Keratinocyte (primary cell): ENCODE data around the gene SDK2. TPM values are rescaled to one million over a fixed set of nuclear protein-coding genes. Genes with fewer than 3 reads are reported as not detected.

Experiments used
- DNase-seq: peaks from one replicate; pipeline ENCODE4 v3.0.0-alpha.2; 2011; ENCODE audit warnings: low read depth, missing footprints, low spot score
- FAIRE-seq: peaks from 2 replicates; lab custom pipeline; 2011; peaks lifted over from hg19 to GRCh38; lab: Jason Lieb, UNC
- H2AFZ ChIP-seq: 2 replicates; pipeline ENCODE4 v1.6.0; 2012; ENCODE audit warnings: low read length, control low read depth, inconsistent platforms; ENCODE audit not compliant: control insufficient read depth
- H3K27ac ChIP-seq: 2 replicates; pipeline ENCODE4 v1.5.1; 2011; ENCODE audit warnings: low read length; ENCODE audit not compliant: control insufficient read depth, insufficient read depth
- H3K27me3 ChIP-seq: 3 replicates; pipeline ENCODE4 v1.6.0; 2011; ENCODE audit warnings: low read length; ENCODE audit not compliant: control insufficient read depth, insufficient read depth; ENCODE audit errors: extremely low read depth
- H3K36me3 ChIP-seq, 2 experiments: 2 replicates in 1 of 2; 3 replicates in 1 of 2; pipeline ENCODE4 v1.5.1; 2011; ENCODE audit warnings: low read length in 2 of 2, mild to moderate bottlenecking in 1 of 2; ENCODE audit not compliant: control insufficient read depth in 2 of 2, insufficient read depth in 2 of 2; ENCODE audit errors: extremely low read depth in 1 of 2
- H3K4me1 ChIP-seq: 3 replicates; pipeline ENCODE4 v1.5.1; 2011; ENCODE audit warnings: low read length; ENCODE audit not compliant: control insufficient read depth, insufficient read depth; ENCODE audit errors: extremely low read depth
- H3K4me2 ChIP-seq: 3 replicates; pipeline ENCODE4 v1.6.0; 2011; ENCODE audit warnings: low read depth, low read length; ENCODE audit not compliant: control insufficient read depth, insufficient read depth; ENCODE audit errors: extremely low read depth
- H3K4me3 ChIP-seq, 3 experiments: fragments of 200-600 bp in 1 of 3; sonication (generic) in 1 of 3; 2 replicates in 2 of 3; 3 replicates in 1 of 3; pipeline ENCODE4 v1.5.1; 2011 to 2016; ENCODE audit warnings: low read length in 3 of 3, mild to moderate bottlenecking in 3 of 3, control low read depth in 2 of 3, inconsistent platforms in 1 of 3, low read depth in 1 of 3, mixed read lengths in 1 of 3, mixed run types in 1 of 3, moderate library complexity in 1 of 3; ENCODE audit not compliant: control insufficient read depth in 2 of 3, insufficient read depth in 2 of 3; ENCODE audit errors: extremely low read depth in 1 of 3
- H3K79me2 ChIP-seq: 2 replicates; pipeline ENCODE4 v1.6.0; 2012; ENCODE audit warnings: low read length; ENCODE audit not compliant: control insufficient read depth, insufficient read depth
- H3K9ac ChIP-seq: 3 replicates; pipeline ENCODE4 v1.6.0; 2011; ENCODE audit warnings: low read length; ENCODE audit not compliant: control insufficient read depth, insufficient read depth; ENCODE audit errors: extremely low read depth
- H3K9me1 ChIP-seq: 3 replicates; pipeline ENCODE4 v1.6.0; 2011; ENCODE audit warnings: low read length; ENCODE audit not compliant: control insufficient read depth, insufficient read depth; ENCODE audit errors: extremely low read depth
- H3K9me3 ChIP-seq: 2 replicates; pipeline ENCODE4 v1.5.1; 2012; ENCODE audit warnings: low read depth, low read length; ENCODE audit not compliant: control insufficient read depth
- H4K20me1 ChIP-seq: 3 replicates; pipeline ENCODE4 v1.6.0; 2011; ENCODE audit warnings: low read length; ENCODE audit not compliant: control insufficient read depth, insufficient read depth; ENCODE audit errors: extremely low read depth
- CTCF ChIP-seq, 3 experiments: IDR thresholded peaks in 1 of 3; conservative IDR thresholded peaks in 1 of 3; optimal IDR thresholded peaks in 1 of 3; 2 replicates in 2 of 3; 3 replicates in 1 of 3; pipeline versions ENCODE3 to v1.5.1; 2011; ENCODE audit warnings: low read length in 3 of 3, mild to moderate bottlenecking in 3 of 3, moderate library complexity in 2 of 3, control low read depth in 1 of 3, inconsistent platforms in 1 of 3; ENCODE audit not compliant: insufficient read depth in 2 of 3; ENCODE audit errors: extremely low read depth in 1 of 3
- EZH2 ChIP-seq: IDR thresholded peaks from one replicate; pipeline ENCODE4 v1.6.1; 2012; ENCODE audit warnings: inconsistent platforms, mild to moderate bottlenecking, low read length, moderate library complexity
- dilution Hi-C: fragments of 300-500 bp; cut with MboI; formaldehyde crosslinking; loops from one replicate; pipeline ENCODE4 v1.7.0; 2020; ENCODE audit warnings: low sequenced_read_pairs; ENCODE audit not compliant: extremely low pct_ligation_motif_present
- polyA plus RNA-seq, 5 experiments: library from polyadenylated mRNA; depleted of rRNA in 3 of 5; stranded (reverse) in 3 of 5; stranded (forward) in 1 of 5; unstranded in 1 of 5; fragments of >200 nt; gene quantifications; 1 replicate in 1 of 5; 2 replicates in 3 of 5; 3 replicates in 1 of 5; pipeline versions ENCODE4 v1.2.1 to v1.2.3, GENCODE V29; 2011 to 2012; ENCODE audit warnings: missing spikeins in 2 of 5, low read depth in 1 of 5, low replicate concordance in 1 of 5

Gene SDK2
- polyA plus RNA-seq, 1 donor (not counting 4 experiments of a cell fraction or from before 2014, with no cell fraction given) = 1.8 TPM

- peaks cover 37% of the 10 kb centered on the region for H3K79me2 ChIP-seq
- no peaks in the 10 kb centered on the region for H3K27me3 ChIP-seq
- peak overlapping the region in 2 of 3 experiments; percentile 62 to 69 for H3K4me3 ChIP-seq
- H3K4me1 ChIP-seq = peaks cover 61% of the 10 kb centered on the region
- H3K9me1 ChIP-seq = no peaks in the 10 kb centered on the region
- TF ChIP-seq CTCF (optimal IDR thresholded peaks at IDR 0.05 in 1 of 3, IDR thresholded peaks at IDR 0.05 in 1 of 3, conservative IDR thresholded peaks at IDR 0.05 in 1 of 3; ENCODE audit: extremely low read depth in 1 of 3, insufficient read depth in 2 of 3, low read length in 3 of 3) (no peak), EZH2 (no peak)
- H3K9ac ChIP-seq = peak overlapping the region; percentile 81
- FAIRE-seq = no peak
- dilution Hi-C loops = no loop called here
- no peaks in the 10 kb centered on the region for H3K36me3 ChIP-seq
- no peaks in the 10 kb centered on the region for H3K9me3 ChIP-seq
- no peak for DNase-seq
- peak overlapping the region; percentile 99 for H3K4me2 ChIP-seq
- H3K27ac ChIP-seq = peak overlapping the region; percentile 82
- peak overlapping the region; percentile 39 for H2AFZ ChIP-seq
- H4K20me1 ChIP-seq = no peaks in the 10 kb centered on the region
These were observed 338.1 kb downstream of the SDK2 start for GRCh38 chr17:73305845-73306836.

DNA sequence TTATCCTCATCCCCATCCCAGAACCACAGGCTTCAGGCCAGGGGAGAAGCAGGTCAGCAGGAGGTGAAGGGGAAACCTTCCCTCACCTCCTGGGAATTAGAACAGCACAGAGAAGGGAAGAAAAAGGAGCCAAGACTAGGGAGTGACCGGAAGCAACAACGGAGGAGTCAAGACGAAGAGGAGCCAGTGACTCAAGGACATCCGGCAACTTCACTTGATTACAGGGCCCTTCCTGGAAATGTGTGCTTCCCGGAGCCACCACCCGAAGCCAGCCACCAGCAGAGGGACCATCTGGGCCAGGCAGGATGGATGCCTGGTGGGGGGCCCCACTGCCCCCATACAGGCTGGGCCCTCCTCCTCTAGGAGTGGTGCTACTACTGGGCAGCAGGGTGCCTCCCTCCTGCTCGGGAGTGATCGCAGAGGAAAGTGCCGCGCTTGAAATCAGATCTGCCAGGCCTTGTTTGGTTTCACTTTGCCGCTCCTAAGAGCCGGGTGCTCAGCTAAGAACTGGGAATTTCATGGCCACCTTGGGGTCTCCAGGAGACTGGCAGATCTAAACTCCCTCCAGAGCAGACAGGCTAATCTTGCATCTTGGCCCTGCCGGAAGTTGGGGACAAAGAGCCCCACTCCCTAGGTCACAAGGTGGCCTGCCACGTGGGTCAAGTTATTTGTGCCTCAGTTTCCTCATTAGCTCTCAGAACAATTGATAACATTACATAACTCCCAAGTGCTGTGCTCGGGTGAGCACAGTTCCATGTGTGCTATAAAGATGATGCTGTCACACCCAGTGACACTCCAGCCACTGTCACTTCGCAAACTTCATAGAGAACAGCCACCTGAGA lies 339.1 kb downstream of the SDK2 start:
- H3K36me3 ChIP-seq = no peaks in the 10 kb centered on the region
- peak; percentile 51 for FAIRE-seq
- peak overlapping the region; percentile 23 to 69 (median 62) for H3K4me3 ChIP-seq
- peaks cover 60% of the 10 kb centered on the region for H3K4me1 ChIP-seq
- TF ChIP-seq EZH2 = no peak
- TF ChIP-seq CTCF (optimal IDR thresholded peaks at IDR 0.05 in 1 of 3, IDR thresholded peaks at IDR 0.05 in 1 of 3, conservative IDR thresholded peaks at IDR 0.05 in 1 of 3; ENCODE audit: extremely low read depth in 1 of 3, insufficient read depth in 2 of 3, low read length in 3 of 3) = peak; percentile 10 to 35 (median 31)
- H3K9me3 ChIP-seq = no peaks in the 10 kb centered on the region
- H3K4me2 ChIP-seq = peak overlapping the region; percentile 99
- peaks cover 36% of the 10 kb centered on the region for H3K79me2 ChIP-seq
- H4K20me1 ChIP-seq = no peaks in the 10 kb centered on the region
- no peaks in the 10 kb centered on the region for H3K27me3 ChIP-seq
- peak overlapping the region; percentile 85 for H2AFZ ChIP-seq
- dilution Hi-C loops = no loop called here
- H3K27ac ChIP-seq = peak overlapping the region; percentile 82
- DNase-seq = no peak
- peak overlapping the region; percentile 81 for H3K9ac ChIP-seq
- H3K9me1 ChIP-seq = no peaks in the 10 kb centered on the region
